H1 (cell line): ENCODE results near the gene TNFRSF13B.
"Not testable (repeated sequence)": the region's sequence is repeated elsewhere in the genome, so short reads cannot be mapped to it uniquely, and the experiment has no call there.

ENCODE experiments used
- CTCF ChIP-seq, 3 experiments: IDR thresholded peaks; 1 replicate in 2 of 3; 2 replicates in 1 of 3; pipeline versions ENCODE4 v1.5.1 to v1.6.1; 2011; ENCODE audit warnings: low read length in 3 of 3, mild to moderate bottlenecking in 3 of 3, inconsistent platforms in 2 of 3, low read depth in 1 of 3, moderate library complexity in 1 of 3; ENCODE audit not compliant: insufficient read depth in 1 of 3; ENCODE audit errors: control extremely low read depth in 1 of 3
- EGR1 ChIP-seq: IDR thresholded peaks from 2 replicates; pipeline ENCODE4 v1.6.1; 2011; ENCODE audit warnings: low read depth, low read length, borderline replicate concordance
- GABPA ChIP-seq: IDR thresholded peaks from 2 replicates; pipeline ENCODE4 v1.6.1; 2011; ENCODE audit warnings: mild to moderate bottlenecking, low read length, moderate library complexity, borderline replicate concordance; ENCODE audit not compliant: insufficient read depth
- GTF2F1 ChIP-seq: IDR thresholded peaks from 2 replicates; pipeline ENCODE4 v1.6.1; 2012; ENCODE audit warnings: low read depth, low read length, improper control_type of control experiment, borderline replicate concordance
- JUN ChIP-seq: IDR thresholded peaks from 2 replicates; pipeline ENCODE4 v1.6.1; 2011; ENCODE audit warnings: low read depth, mild to moderate bottlenecking, improper control_type of control experiment, low read length
- POLR2A ChIP-seq, 2 experiments: IDR thresholded peaks; 1 replicate in 1 of 2; 2 replicates in 1 of 2; pipeline ENCODE4 v1.6.1; 2011; ENCODE audit warnings: low read depth in 2 of 2, low read length in 2 of 2, mild to moderate bottlenecking in 2 of 2; ENCODE audit errors: control extremely low read depth in 1 of 2
- ZNF274 ChIP-seq: IDR thresholded peaks from 2 replicates; pipeline ENCODE4 v1.7.0; 2012; ENCODE audit warnings: low read length, borderline replicate concordance; ENCODE audit errors: extremely low read depth
- TF ChIP-seq, protein P1 (sequence below): IDR thresholded peaks from 2 replicates; pipeline ENCODE4 v1.6.1; 2012; ENCODE audit warnings: inconsistent platforms

GRCh38 chr17:16996726-16997125, 24.8 kb upstream of the TNFRSF13B start:
- TF ChIP-seq POLR2A (IDR thresholded peaks at IDR 0.05; ENCODE audit: control extremely low read depth in 1 of 2, low read depth in 2 of 2, low read length in 2 of 2); CTCF (IDR thresholded peaks at IDR 0.05; ENCODE audit: control extremely low read depth in 1 of 3, insufficient read depth in 1 of 3, low read depth in 1 of 3, low read length in 3 of 3); GTF2F1; ZNF274; EGR1; GABPA; JUN: not testable (repeated sequence)
- TF ChIP-seq, protein P1, sequence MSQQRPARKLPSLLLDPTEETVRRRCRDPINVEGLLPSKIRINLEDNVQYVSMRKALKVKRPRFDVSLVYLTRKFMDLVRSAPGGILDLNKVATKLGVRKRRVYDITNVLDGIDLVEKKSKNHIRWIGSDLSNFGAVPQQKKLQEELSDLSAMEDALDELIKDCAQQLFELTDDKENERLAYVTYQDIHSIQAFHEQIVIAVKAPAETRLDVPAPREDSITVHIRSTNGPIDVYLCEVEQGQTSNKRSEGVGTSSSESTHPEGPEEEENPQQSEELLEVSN, result not testable (repeated sequence)
